SK-N-SH treated with all-trans-retinoic acid at 6 μM for 48 hours (cell line): ENCODE measurements around the gene ELP4.

ENCODE experiments used
- ATAC-seq: fragments of 200-7000 bp; cut with Tn5 transposase; 3 replicates; pipeline ENCODE4 v1.9.1; 2020; ENCODE audit warnings: mild to moderate bottlenecking, moderate library complexity
- ARNTL ChIP-seq: fragments of 450-650 bp; formaldehyde crosslinking; IDR thresholded peaks from 2 replicates; pipeline ENCODE4 v1.5.0; 2020; ENCODE audit warnings: low read depth, mild to moderate bottlenecking, moderate library complexity, borderline replicate concordance
- BACH2 ChIP-seq: fragments of 250-450 bp; sonication (Bioruptor Pico); IDR thresholded peaks from 2 replicates; pipeline ENCODE4 v1.9.0; 2021; ENCODE audit warnings: mild to moderate bottlenecking, borderline replicate concordance
- CREB5 ChIP-seq: fragments of 250-450 bp; sonication (Bioruptor Pico); IDR thresholded peaks from 2 replicates; pipeline ENCODE4 v1.5.1; 2020; ENCODE audit warnings: low read depth, mild to moderate bottlenecking, moderate library complexity
- CSDC2 ChIP-seq: fragments of 250-450 bp; sonication (Bioruptor Pico); IDR thresholded peaks from 2 replicates; pipeline ENCODE4 v1.5.0; 2020; ENCODE audit warnings: mild to moderate bottlenecking, moderate library complexity
- CSRNP3 ChIP-seq: fragments of 250-450 bp; sonication (Bioruptor Pico); IDR thresholded peaks from 2 replicates; pipeline ENCODE4 v1.5.1; 2021; ENCODE audit warnings: mild to moderate bottlenecking, moderate library complexity
- ESRRG ChIP-seq: fragments of 250-450 bp; sonication (Bioruptor Pico); IDR thresholded peaks from 2 replicates; pipeline ENCODE4 v1.6.1; 2021; ENCODE audit warnings: mild to moderate bottlenecking
- GLIS3 ChIP-seq: fragments of 250-450 bp; sonication (Bioruptor Pico); IDR thresholded peaks from 2 replicates; pipeline ENCODE4 v1.5.0; 2020; ENCODE audit warnings: mild to moderate bottlenecking, moderate library complexity
- ISL1 ChIP-seq: fragments of 250-450 bp; sonication (Bioruptor Pico); IDR thresholded peaks from 2 replicates; pipeline ENCODE4 v2.1.2; 2022; ENCODE audit warnings: mild to moderate bottlenecking, moderate library complexity
- OSR1 ChIP-seq: fragments of 250-450 bp; sonication (Bioruptor Pico); IDR thresholded peaks from 2 replicates; pipeline ENCODE4 v1.8.0; 2022; ENCODE audit warnings: moderate library complexity, mild to moderate bottlenecking, inconsistent platforms
- PATZ1 ChIP-seq: fragments of 250-450 bp; sonication (Bioruptor Pico); IDR thresholded peaks from 2 replicates; pipeline ENCODE4 v1.8.0; 2020; ENCODE audit warnings: mild to moderate bottlenecking, moderate library complexity, borderline replicate concordance
- POU6F1 ChIP-seq: fragments of 250-450 bp; sonication (Bioruptor Pico); IDR thresholded peaks from 2 replicates; pipeline ENCODE4 v1.8.0; 2021; ENCODE audit warnings: low read depth, mild to moderate bottlenecking, moderate library complexity, borderline replicate concordance
- PPARA ChIP-seq: fragments of 250-450 bp; sonication (Bioruptor Pico); IDR thresholded peaks from 2 replicates; pipeline ENCODE4 v1.5.0; 2020; ENCODE audit warnings: mild to moderate bottlenecking, borderline replicate concordance
- RARB ChIP-seq: fragments of 250-450 bp; sonication (Bioruptor Pico); IDR thresholded peaks from 2 replicates; pipeline ENCODE4 v1.8.0; 2021; ENCODE audit warnings: mild to moderate bottlenecking, moderate library complexity
- SNAI2 ChIP-seq: fragments of 250-450 bp; sonication (Bioruptor Pico); IDR thresholded peaks from 2 replicates; pipeline ENCODE4 v1.5.0; 2020; ENCODE audit warnings: mild to moderate bottlenecking, moderate library complexity
- TCF4 ChIP-seq: fragments of 250-450 bp; sonication (Bioruptor Pico); IDR thresholded peaks from 2 replicates; pipeline ENCODE4 v1.8.0; 2021; ENCODE audit warnings: mild to moderate bottlenecking, moderate library complexity, borderline replicate concordance
- TOX ChIP-seq: fragments of 250-450 bp; sonication (Bioruptor Pico); IDR thresholded peaks from 2 replicates; pipeline ENCODE4 v1.8.0; 2021; ENCODE audit warnings: mild to moderate bottlenecking, moderate library complexity, borderline replicate concordance
- TSHZ2 ChIP-seq: fragments of 250-450 bp; sonication (Bioruptor Pico); IDR thresholded peaks from 2 replicates; pipeline ENCODE4 v1.5.0; 2020; ENCODE audit warnings: mild to moderate bottlenecking, moderate library complexity
- ZC3H10 ChIP-seq: fragments of 250-450 bp; sonication (Bioruptor Pico); IDR thresholded peaks from 2 replicates; pipeline ENCODE4 v1.5.1; 2021; ENCODE audit warnings: mild to moderate bottlenecking, moderate library complexity
- ZFP3 ChIP-seq: fragments of 250-450 bp; sonication (Bioruptor Pico); IDR thresholded peaks from 2 replicates; pipeline ENCODE4 v1.5.0; 2020; ENCODE audit warnings: mild to moderate bottlenecking, moderate library complexity
- ZFP30 ChIP-seq: fragments of 450-650 bp; formaldehyde crosslinking; IDR thresholded peaks from 2 replicates; pipeline ENCODE4 v1.5.0; 2022; ENCODE audit warnings: mild to moderate bottlenecking, moderate library complexity
- ZNF565 ChIP-seq: fragments of 450-650 bp; formaldehyde crosslinking; conservative IDR thresholded peaks from 2 replicates; pipeline ENCODE4 v1.5.0; 2020; ENCODE audit warnings: low read depth, mild to moderate bottlenecking, moderate library complexity
- ZNF70 ChIP-seq: fragments of 450-650 bp; formaldehyde crosslinking; IDR thresholded peaks from 2 replicates; pipeline ENCODE4 v1.5.0; 2020; ENCODE audit warnings: mild to moderate bottlenecking, moderate library complexity
- ZNF8 ChIP-seq: fragments of 450-650 bp; formaldehyde crosslinking; IDR thresholded peaks from 2 replicates; pipeline ENCODE4 v1.5.0; 2020; ENCODE audit warnings: mild to moderate bottlenecking, moderate library complexity

ELP4 gene

GRCh38 chr11:31827455-31828206 lies 318.1 kb downstream of the ELP4 start:
- TF ChIP-seq CREB5 (CRISPR knock-in tag) (no peak), TSHZ2 (CRISPR knock-in tag) (no peak), CSDC2 (CRISPR knock-in tag) (no peak), PATZ1 (CRISPR knock-in tag) (no peak), ISL1 (CRISPR knock-in tag) (no peak), SNAI2 (no peak), ZNF565 (no peak), ZNF70 (no peak), GLIS3 (no peak), TOX (CRISPR knock-in tag) (no peak), ESRRG (CRISPR knock-in tag) (no peak), POU6F1 (CRISPR knock-in tag) (no peak), ZNF8 (CRISPR knock-in tag) (no peak), ZFP30 (CRISPR knock-in tag) (no peak)
- ATAC-seq, result no peak

GRCh38 chr11:31828217-31828616 lies 318.6 kb downstream of the ELP4 start:
- no peak for ATAC-seq
- TF ChIP-seq ZNF70, result no peak
- TF ChIP-seq ZFP30 (CRISPR knock-in tag), result no peak
- no peak for TF ChIP-seq RARB (CRISPR knock-in tag)
- no peak for TF ChIP-seq ZNF8 (CRISPR knock-in tag)
- no peak for TF ChIP-seq BACH2 (CRISPR knock-in tag)
- no peak for TF ChIP-seq ARNTL (CRISPR knock-in tag)
- TF ChIP-seq TSHZ2 (CRISPR knock-in tag), result no peak
- TF ChIP-seq OSR1, result no peak
- no peak for TF ChIP-seq CSRNP3 (CRISPR knock-in tag)
- TF ChIP-seq PPARA (CRISPR knock-in tag), result no peak
- TF ChIP-seq ZFP3, result no peak
- TF ChIP-seq ESRRG (CRISPR knock-in tag), result no peak
- no peak for TF ChIP-seq CREB5 (CRISPR knock-in tag)
- no peak for TF ChIP-seq ZNF565
- TF ChIP-seq ZC3H10, result no peak
- no peak for TF ChIP-seq POU6F1 (CRISPR knock-in tag)
- no peak for TF ChIP-seq TCF4 (CRISPR knock-in tag)
- TF ChIP-seq GLIS3, result no peak
- TF ChIP-seq CSDC2 (CRISPR knock-in tag), result no peak
